Activated effector memory CD4-positive, alpha-beta T cell treated with Interleukin-2 at 50 U/mL for 16 hours (primary cell): Measurements from ENCODE around the gene CFAP210.
"Not testable (repeated sequence)": the region's sequence is repeated elsewhere in the genome, so short reads cannot be mapped to it uniquely, and the experiment has no call there.

ENCODE experiments used
- DNase-seq: peaks from one replicate; pipeline ENCODE4 v3.0.0-alpha.2; 2020

CFAP210 gene

DNA sequence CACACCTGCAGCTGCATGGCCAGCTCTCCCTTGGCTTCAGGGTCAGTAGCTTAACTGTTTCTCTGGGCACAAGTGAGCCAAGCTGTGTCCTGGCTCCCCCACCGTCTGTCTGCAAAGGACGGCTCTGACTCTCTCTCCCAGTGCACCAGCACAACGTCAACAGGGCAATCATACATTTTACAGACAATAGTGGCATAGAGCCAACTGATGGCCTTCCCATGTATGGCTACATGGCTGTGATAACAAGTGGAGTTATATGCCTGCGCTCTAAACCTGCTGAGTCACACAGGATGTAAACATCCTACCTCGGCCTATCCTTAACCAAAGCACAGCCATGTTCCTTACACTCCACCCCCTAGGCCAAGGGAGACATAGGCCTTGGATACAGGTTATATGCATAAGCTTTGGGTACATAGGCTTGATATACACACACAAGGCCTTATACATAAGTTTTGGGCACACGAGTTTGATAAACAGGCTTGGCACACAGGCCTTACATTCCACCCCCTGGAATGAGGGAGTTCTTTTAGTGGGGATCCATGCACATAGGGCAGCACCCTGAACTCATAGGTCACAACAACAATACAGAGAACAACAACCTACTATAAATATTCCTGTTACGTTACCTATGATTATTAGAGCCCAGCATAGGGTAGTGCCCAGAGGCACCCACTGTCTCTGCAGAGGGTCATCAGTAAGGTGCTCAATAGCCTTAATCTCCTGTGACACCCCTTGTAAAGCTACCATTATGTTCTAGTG lies 17.7 kb upstream of the CFAP210 start:
- DNase-seq = no peak

DNA sequence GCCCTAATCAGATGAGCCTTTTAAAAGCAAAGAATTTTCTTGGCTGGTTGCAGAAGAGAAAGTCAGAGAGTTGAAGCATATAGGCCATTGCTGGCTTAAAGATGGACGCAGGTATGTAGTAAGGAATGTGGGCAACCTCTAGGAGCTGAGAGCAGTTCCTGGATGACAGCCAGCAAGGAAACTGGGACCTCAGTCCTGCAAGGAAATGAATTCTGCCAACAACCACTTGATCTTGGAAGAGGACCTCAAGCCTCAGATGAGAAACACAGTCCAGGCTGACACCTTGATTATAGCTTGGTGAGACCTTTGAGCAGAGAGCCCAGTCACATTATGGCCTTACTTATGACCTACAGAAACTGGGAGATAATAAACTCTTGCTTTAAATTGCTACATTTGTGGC lies 15.8 kb upstream of the CFAP210 start:
- no peak for DNase-seq

DNA sequence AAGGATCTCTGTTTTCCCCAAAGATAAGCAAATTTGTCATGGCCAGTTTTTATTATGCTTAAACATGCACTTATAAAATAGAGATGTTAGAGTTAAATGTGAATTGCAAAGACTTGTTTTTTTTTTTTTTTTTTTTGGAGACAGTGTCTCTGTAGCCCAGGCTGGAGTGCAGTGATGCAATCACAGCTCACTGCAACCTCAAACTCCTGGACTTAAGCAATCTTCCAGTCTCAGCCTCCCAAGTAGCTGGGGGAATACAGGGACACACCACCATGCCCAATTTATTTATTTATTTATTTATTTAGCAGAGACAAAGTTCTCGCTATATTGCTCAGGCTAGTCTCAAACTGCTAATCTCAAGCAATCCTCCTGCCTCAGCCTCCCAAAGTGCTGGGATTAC lies 15.1 kb upstream of the CFAP210 start:
- DNase-seq = no peak

DNA sequence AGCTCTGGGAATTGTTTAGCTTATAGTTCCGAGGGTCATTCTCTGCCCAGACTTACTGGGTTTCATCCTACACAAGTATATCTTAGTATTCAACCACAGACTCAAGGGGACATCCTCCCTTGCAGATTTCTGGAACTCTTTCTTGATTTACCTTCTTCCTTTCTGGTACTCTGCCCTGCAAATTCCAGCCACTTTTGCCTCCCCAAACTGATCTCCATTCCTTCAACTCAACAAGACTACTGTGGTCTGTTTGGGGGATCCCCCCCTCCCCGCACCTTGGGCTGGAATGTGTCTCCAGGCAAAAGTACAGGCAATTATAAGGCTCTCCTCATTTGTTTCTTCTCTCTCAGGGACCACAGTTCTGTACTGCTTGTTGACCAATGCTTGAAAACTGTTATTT lies 13.4 kb upstream of the CFAP210 start:
- DNase-seq = no peak

DNA sequence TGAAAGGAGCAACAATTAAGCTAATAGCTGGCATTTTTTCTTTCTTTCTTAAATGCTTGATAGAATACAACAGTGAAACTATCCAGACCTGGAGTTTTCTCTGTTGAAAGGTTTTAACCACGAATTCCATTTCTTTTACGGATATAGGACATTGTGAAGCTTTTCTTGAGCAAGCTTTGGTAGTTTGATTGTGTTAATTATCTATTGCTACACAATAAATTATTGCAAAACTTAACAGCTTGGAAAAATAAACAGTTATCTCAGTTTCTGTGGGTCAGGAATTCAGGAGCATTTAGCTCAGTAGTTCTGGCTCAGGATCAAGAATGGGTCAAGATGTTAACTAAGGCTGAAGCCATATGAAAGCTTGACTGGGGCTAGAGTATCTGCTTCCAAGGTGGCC lies 11.7 kb upstream of the CFAP210 start:
- no peak for DNase-seq

DNA sequence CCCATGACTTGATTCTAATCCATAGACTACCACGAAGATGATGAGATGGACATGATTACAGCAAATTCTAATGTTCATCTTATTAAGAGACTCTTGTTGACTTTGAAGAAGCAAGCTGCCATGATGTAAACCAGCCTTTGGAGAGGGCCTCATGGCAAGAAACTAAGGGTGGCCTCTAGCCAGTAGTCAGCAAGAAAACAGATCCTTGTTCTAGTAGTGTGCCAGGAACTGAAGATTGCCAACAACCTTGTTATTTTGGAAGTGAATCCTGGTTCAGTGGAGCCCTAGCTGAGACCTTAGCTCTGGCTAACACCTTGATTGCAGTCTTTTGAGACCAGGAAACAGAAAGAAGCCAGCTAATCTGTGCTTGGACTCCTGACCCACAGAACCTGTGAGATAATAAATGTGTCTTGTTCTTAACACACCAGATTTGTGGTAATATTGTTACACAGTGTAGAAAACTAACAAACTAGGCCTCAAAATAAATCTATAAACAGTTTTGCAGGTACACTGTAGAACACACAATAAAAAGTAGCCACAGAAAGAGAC lies 10.0 kb upstream of the CFAP210 start:
- DNase-seq = no peak

DNA sequence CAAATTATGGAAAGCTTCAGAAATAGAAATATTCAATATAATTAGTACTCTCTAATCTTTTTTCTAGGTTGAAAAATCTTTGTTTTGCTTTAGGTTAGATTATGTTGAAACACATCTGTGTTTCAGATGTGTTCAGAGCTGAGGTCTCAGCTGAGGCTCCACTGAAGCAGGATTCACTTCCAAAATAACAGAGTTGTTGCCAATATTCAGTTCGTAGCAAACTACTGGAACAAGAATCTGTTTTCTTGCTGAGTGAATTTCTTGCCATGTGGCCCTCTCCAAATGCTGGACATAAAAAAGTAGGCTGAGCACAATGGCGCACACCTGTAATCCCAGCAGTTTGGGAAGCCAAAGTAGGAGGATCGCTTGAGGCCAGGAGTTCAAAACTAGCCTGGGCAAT lies 8.8 kb upstream of the CFAP210 start:
- no peak for DNase-seq

DNA sequence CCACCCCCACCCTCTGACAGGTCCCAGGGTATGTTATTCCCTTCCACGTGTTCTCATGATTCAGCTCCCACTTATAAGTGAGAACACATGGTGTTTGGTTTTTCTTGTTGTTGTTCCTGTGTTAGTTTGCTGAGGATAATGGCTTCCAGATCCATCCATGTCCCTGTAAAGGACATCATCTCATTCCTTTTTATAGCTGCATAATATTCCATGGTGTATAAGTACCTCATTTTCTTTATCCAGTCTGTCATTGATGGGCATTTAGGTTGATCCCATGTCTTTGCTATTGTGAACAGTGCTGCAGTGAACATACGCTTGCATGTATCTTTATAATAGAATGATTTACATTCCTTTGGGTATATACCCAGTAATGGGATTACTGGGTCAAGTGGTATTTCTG lies 5.0 kb upstream of the CFAP210 start:
- not testable (repeated sequence) for DNase-seq

DNA sequence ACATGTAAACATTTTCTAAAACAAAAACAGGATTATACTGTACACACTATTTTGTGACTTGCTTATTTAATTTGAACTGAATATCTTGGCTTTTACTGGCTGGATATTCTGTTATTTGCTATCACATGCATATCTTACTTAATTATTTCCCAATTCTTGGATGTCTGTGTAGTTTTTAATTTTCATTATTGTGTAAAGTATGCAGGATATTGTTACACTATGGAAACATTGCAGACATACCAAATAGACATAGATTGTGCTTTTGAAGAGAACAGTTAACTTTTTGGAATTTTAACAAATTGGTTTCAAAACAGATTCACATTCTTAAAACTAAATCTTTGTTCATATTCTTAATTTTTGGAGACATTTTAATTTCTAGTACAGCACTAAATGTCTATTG lies 2.2 kb upstream of the CFAP210 start:
- DNase-seq = no peak

DNA sequence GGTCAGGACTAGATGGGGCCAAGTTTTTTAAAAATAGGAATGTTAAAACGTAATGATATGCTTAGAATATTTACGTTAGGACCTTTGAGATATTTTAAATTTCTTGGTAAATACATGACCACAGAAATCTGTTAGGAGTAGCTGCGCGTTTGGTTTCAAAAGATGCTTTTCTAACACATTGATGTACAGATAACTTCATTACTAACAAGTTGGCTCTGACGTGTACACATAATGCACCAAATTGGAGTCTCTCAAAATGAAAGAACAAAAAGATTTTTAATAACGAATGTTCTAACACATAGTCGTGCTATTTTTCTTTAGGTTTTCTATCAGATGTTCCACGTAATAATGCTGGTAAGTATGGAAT lies 672 bp upstream of the CFAP210 start:
- no peak for DNase-seq

DNA sequence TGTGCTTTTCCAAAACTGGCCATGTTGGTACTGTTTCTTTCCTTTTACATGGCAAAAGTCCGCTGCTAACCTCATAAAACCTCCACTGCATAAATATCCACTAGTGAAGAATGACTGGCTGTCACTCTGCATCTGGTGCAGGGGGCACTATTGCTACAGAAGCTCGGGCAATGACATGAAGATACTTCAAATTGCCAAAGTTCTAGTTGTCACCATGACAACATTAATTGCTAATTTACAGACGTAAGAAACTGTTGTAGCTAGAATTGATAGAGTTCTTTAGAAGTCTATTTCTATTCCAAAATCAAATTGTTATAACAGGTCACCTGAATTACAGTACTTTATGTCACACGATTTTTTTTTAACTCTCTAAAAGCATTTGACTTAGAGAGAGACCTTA lies 845 bp downstream of the CFAP210 start:
- no peak for DNase-seq

DNA sequence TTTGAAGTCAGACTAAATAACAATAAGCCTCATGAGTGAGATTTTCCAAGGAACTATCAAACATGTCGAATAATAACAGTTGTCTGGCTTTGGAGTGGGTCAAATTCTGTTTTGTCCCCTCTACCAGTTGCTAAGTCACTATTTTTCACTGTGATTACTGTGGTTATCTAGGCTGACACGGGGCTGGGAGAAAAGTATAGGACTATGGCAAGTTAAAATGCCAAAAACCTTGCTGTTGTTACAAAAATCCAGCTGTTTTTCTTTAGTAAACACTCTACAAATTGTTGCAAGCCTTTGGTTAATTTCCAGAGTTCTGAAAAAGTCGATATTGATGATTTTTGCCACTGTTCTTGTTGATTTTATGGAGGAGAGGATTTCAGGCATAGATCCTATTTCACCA lies 1.5 kb downstream of the CFAP210 start:
- no peak for DNase-seq

DNA sequence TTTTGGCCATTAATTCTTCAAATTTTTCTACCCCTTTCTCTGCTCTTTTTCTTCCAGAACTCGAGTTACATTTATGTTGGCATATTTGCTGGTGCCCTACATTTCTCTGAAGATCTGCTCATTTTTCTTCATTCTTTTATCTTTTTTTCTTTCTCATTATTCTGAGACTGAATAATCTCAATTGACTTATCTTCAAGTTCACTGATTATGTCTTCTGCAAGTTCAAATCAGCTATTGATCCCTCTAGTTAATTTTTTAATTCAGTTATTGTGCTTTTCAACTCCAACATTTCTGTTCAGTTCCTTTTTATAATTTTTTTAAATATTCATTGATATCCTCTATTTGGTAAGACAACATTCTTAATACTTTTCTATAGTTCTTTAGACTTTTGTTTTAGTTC lies 3.2 kb downstream of the CFAP210 start:
- no peak for DNase-seq

DNA sequence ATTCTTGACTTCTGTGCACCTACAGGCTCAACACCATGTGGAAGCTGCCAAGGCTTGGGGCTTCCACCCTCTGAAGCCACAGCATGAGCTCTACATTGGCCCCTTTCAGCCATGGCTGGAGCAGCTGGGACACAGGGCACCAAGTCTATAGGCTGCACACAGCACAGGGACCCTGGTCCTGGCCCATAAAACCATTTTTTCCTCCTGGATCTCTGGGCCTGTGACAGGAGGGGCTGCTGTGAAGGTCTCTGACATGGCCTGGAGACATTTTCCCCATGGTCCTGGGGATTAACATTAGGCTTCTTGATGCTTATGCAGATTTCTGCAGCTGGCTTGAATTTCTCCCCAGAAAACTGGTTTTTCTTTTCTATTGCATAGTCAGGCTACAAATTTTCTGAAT lies 6.3 kb downstream of the CFAP210 start:
- not testable (repeated sequence) for DNase-seq

DNA sequence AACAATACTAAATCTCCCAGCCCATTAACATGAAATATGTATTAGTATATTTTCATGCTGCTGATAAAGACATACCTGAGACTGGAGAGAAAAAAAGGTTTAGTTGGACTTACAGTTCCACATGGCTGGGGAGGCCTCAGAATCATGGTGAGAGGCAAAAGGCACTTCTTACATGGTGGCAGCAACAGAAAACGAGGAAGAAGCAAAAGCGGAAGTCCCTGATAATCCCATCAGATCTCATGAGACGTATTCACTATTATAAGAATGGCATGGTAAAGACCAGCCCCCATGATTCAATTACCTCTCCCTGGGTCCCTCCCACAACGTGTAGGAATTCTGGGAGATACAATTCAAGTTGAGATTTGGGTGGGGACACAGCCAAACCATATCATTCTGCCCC lies 7.4 kb downstream of the CFAP210 start:
- DNase-seq = not testable (repeated sequence)

DNA sequence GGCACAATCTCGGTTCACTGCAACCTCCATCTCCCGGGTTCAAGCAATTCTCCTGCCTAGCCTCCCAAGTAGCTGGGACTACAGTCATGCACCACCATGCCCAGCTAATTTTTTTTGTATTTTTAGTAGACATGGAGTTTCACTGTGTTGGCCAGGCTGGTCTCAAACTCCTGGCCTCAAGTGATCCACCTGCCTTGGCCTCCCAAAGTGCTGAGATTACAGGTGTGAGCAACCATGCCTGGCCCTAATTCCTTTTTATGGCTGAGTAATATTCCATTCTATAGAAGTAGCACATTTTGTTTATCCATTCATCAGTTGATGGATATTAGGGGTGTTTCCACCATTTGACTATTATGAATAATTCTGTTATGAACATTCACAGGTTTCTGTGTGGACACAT lies 9.5 kb downstream of the CFAP210 start:
- DNase-seq = not testable (repeated sequence)

DNA sequence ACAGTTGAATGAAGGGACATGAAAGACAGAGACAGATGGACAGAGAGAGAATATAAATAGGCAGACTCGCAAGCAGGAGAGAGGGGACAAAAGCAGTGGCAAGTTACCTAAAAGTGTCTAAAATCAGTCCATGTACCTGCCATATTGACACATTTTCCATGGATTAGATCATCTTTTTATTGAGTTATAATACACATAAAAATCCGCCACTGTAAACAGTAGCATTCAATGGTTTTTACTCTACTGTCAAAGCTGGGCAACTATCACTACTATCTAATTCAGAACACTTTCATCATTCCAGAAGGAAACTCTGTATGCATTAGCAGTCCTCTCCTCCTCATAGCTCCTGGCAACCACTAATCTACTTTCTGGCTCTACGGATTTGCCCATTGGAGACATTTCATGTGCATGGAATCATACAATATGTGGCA lies 10.1 kb downstream of the CFAP210 start:
- no peak for DNase-seq

DNA sequence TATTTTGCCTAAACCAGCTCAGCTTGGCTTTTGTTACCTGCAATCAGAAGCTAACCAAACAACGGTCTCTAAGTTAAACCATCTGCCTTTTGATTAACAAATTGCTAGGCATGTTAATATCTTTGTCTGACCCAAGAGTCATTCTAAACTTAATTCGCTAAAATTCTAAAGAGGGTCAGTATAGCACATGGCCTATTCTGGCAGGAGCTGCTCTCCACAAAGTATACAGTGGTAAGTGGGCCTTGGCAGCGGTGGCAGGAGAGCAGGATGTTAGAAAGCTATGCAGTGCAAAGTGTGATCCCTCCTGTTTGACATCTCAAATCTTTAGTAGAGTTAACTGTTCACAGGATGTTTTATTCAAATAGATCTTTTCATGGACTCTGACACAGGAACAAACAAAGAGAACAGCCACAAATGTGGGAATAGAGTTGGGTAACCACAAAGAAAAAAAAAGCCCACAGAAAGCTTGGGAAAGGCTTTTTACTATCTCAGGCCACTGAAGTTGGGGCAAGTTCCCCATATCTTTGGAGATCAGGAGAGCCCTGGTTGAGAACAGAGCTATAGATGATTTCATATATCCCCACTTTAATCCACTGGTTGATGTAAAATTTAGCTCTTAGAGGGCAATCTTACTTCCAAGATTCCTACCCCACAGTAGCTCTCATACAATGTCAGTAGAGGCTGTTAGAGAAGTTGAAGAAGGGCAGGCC lies 10.6 kb downstream of the CFAP210 start:
- DNase-seq = no peak

DNA sequence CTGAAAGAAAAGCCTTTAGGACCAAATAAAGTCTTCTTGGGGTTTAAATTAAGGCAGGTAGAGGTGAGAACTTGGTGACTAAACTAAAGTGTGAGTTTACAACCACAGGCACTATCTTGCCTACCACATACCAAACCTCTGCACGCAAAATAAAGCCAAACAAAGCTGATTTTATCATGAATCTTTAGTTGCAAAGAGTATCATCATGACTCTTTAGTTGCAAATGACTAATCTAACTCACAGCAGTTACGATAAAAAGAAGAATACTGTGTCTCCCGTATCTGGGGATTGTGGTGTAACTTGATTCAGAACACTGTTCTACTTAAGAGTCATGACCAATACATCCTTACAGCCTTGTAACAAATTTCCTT lies 11.2 kb downstream of the CFAP210 start:
- no peak for DNase-seq

DNA sequence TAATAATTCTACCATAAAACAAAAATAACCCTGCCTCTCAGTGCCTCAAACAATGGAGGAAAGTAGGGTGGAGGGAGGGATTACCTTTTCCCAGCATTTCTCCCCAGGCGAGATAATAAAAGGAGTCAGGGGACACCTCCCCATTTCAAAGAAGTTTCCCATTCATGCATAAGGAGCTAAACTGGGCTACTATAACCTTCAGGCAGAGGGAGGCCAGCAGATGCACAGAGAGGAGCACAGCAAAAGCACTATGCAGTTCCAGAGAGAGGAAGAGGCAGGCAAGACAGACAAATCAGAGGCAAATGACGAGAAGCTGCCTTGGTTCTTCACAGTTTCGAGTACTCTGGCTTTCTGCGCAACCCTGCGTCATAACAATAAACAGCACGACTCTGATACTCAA lies 17.4 kb downstream of the CFAP210 start:
- no peak for DNase-seq

DNA sequence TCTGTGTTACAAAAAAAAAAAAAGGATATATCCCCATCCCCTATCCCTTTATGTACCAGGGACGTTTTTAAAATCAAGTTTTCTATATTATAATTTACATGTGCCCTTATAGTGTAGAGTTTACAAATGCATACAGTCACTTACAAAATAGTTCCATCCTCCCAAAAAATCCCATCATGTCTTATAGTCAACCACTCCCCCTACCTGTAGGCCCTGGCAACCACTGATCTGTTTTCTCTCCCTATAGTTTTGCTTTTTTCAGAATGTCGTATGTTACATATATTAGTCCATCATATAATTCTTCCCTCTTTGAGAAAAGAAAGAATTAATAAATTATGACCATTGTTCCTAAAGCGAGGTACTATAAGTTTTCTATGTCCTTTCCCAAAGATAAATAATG lies 17.8 kb downstream of the CFAP210 start:
- DNase-seq = no peak

DNA sequence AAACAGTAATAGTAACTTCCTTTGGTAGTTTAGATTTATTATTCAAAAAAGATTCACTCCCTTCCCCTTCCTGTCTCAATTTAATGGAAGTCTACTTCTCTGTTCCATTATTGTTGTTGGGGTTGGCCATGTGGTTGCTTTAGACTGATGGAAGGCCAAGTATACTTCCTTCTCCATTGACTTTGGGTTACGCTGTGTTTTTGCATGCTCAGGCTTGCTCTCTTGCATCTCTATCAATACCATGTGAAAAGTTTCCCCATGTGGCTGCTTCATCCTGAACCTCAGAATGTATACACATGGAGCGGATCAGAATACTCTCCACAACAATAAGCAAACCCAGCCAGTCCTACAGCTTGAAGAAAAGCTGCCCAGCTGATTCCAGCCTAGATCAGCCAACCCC lies 20.3 kb downstream of the CFAP210 start:
- no peak for DNase-seq

DNA sequence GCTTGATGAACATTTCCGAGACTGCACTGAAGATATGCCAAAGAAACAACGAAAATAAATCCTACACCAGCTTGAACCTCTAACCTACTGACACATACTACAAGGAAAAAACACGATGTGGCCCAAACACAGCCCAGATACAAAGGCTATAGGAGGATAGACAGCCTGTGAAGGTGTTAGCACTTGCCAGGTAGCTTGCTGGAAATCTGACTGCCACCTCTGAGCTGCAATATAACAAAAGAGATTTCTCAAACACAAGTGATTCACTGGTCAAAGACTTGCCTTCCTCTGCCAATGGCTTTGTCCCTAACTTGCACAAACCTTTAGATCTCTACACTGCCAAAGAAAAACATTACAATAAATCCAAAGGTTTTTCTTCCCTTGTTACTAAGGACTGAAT lies 21.1 kb downstream of the CFAP210 start:
- no peak for DNase-seq

DNA sequence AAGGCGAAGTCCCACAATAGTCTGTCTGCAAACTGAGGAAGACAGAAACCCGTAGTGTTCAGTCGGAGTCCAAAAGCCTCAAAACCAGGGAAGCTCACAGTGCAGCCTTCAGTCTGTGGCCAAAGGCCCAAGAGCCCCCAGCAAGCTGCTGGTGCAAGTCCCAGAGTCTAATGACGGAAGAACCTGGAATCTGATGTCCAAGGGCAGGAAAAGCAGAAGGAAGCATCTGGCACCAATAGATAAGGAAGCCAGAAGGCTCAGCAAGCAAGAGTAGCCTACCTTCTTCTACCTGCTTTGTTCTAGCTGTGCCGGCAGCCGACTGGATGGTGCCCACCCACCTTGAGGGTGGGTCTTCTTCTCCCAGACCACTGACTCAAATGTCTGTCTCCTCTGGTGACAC lies 21.8 kb downstream of the CFAP210 start:
- no peak for DNase-seq

DNA sequence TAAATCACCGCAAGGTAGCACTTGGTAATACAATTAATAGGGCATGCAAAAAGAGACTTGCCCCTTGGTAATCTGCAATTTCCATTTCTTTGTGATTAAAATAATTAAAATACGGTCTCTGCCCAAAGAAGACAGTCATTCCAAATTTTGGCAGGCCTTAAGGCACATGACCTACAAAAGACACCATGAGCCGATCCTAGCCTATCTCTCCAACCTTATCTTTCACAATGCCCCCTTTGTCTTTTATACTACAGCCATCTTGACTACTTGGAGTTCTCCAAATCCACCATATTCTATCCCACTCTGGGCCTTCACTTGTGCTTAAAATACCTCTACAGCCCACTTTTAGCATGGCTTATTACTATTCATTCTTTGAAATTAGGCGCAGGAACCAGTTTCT lies 23.3 kb downstream of the CFAP210 start:
- no peak for DNase-seq
